ENCODE results near the gene ZNF518A. TPM values are rescaled to one million over a fixed set of nuclear protein-coding genes. Genes with fewer than 3 reads are reported as not detected.

The ZNF518A gene
- total RNA-seq, 6 experiments from 2014 or later, result 6.7 to 10.4 (median 8.8) TPM

DNA sequence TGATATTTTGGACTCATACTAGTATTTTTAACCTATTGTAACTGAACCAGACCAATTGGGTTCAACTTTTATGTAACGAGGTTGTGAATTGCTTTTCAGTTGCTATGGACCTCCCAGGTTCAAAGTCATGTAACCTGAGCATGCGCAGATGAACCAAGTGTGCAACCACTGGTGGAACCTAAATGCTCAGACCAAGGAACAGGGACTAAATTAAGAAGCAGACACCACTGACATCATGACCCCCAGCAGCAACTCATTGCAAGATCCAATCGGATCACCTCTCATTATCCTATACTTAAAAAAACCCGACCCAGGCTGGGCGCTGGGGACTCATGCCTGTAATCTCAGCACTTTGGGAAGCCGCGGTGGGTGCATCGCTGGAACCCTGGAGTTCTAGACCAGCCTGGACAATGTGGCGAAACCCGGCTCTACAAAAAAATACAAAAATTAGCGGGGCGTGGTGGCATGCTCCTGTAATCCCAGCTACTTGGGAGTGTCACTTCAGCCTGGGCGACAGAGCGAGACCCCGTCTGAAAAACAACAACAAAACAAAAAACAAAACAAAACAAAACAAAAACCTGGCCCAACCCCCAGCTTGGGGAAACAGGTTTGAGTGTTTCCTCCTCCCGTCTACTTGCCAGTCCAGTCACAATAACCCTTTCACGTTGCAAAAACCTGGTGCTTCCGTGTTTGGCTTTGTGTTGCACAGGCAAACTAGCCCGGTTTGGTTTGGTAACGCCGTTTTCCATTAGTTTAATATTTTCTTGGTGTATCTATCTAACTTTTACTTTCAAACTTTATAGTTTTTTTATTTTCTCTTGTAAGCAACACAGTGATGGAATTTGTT, 11.3 kb upstream of the ZNF518A start:
- DNase-seq, result no peak
- no peaks in the 10 kb centered on the region for H3K9me3 ChIP-seq
- no peaks in the 10 kb centered on the region for H3K36me3 ChIP-seq
- no peak for ATAC-seq
- TF ChIP-seq CTCF (IDR thresholded peaks at IDR 0.05) (no peak), POLR2A (IDR thresholded peaks at IDR 0.05) (no peak)
- 80% methylated on average over 21 of the region's 21 CpGs for WGBS (ENCODE audit: insufficient coverage, low coverage, low lambda C conversion rate, missing lambda C conversion rate)
- no peak overlapping the region for H3K27ac ChIP-seq
- intact Hi-C loops (cut with DNase I), result no loop called here
- no peak overlapping the region for H3K4me3 ChIP-seq
- H3K4me1 ChIP-seq, result no peaks in the 10 kb centered on the region
- H3K27me3 ChIP-seq, result peaks cover 0 to 31% of the 10 kb centered on the region in 2 donors

- ATAC-seq, result no peak
- no peaks in the 10 kb centered on the region for H3K9me3 ChIP-seq
Measured at GRCh38 chr10:96122824-96123223, 7.3 kb upstream of the ZNF518A start.

GRCh38 chr10:96124230-96125141, 5.6 kb upstream of the ZNF518A start:
- H3K4me3 ChIP-seq, result peak overlapping the region in 2 of 3 donors; percentile 22 to 48
- H3K27ac ChIP-seq, result no peak overlapping the region
- no peaks in the 10 kb centered on the region for H3K9me3 ChIP-seq
- H3K36me3 ChIP-seq, result no peaks in the 10 kb centered on the region
- intact Hi-C loops (cut with DNase I), result no loop called here
- peaks cover 0 to 4% (median 0%) of the 10 kb centered on the region in 4 donors for H3K4me1 ChIP-seq
- no peak for TF ChIP-seq CTCF (IDR thresholded peaks at IDR 0.05)
- TF ChIP-seq POLR2A (IDR thresholded peaks at IDR 0.05), result no peak
- peaks cover 0 to 24% of the 10 kb centered on the region in 2 donors for H3K27me3 ChIP-seq
- DNase-seq, result peak; percentile 36 to 70 (median 63)
- 5% methylated on average over 3 of the region's 4 CpGs for WGBS (ENCODE audit: insufficient coverage, low coverage, low lambda C conversion rate, missing lambda C conversion rate)
- ATAC-seq, result peak; percentile 62 to 93 (median 81)

More at GRCh38 chr10:96122824-96123223, 7.3 kb upstream of the ZNF518A start:
- Histone ChIP-seq H3K4me3 (no peak overlapping the region), H3K27me3 (peaks cover 0 to 19% of the 10 kb centered on the region in 2 donors), H3K27ac (no peak overlapping the region), H3K4me1 (no peaks in the 10 kb centered on the region), H3K36me3 (no peaks in the 10 kb centered on the region)
- DNase-seq, result no peak
- TF ChIP-seq POLR2A (IDR thresholded peaks at IDR 0.05) (no peak), CTCF (IDR thresholded peaks at IDR 0.05) (no peak)
- intact Hi-C loops (cut with DNase I), result no loop called here

GRCh38 chr10:96125142-96125515, 5.0 kb upstream of the ZNF518A start:
- H3K9me3 ChIP-seq, result no peaks in the 10 kb centered on the region
- intact Hi-C loops (cut with DNase I), result no loop called here
- H3K27ac ChIP-seq, result no peak overlapping the region
- peaks cover 0 to 24% of the 10 kb centered on the region in 2 donors for H3K27me3 ChIP-seq
- H3K36me3 ChIP-seq, result no peaks in the 10 kb centered on the region
- 40% methylated on average over 2 of the region's 2 CpGs for WGBS (ENCODE audit: insufficient coverage, low coverage, low lambda C conversion rate, missing lambda C conversion rate)
- DNase-seq (no peak), ATAC-seq (no peak)
- H3K4me3 ChIP-seq, result peak overlapping the region in 1 of 3 donors; percentile 48
- H3K4me1 ChIP-seq, result peaks cover 0 to 4% (median 0%) of the 10 kb centered on the region in 4 donors
- no peak for TF ChIP-seq POLR2A (IDR thresholded peaks at IDR 0.05)

All from right lobe of liver (tissue), 6 donors.